Smooth muscle cell of the brain vasculature (primary cell): Measurements from ENCODE around the gene CYB5A.
"Not testable (repeated sequence)": the region's sequence is repeated elsewhere in the genome, so short reads cannot be mapped to it uniquely, and the experiment has no call there.

ENCODE experiments used
- DNase-seq: peaks from one replicate; pipeline ENCODE4 v3.0.0-alpha.2; 2012; ENCODE audit warnings: low read depth, low spot score

Gene CYB5A

DNA sequence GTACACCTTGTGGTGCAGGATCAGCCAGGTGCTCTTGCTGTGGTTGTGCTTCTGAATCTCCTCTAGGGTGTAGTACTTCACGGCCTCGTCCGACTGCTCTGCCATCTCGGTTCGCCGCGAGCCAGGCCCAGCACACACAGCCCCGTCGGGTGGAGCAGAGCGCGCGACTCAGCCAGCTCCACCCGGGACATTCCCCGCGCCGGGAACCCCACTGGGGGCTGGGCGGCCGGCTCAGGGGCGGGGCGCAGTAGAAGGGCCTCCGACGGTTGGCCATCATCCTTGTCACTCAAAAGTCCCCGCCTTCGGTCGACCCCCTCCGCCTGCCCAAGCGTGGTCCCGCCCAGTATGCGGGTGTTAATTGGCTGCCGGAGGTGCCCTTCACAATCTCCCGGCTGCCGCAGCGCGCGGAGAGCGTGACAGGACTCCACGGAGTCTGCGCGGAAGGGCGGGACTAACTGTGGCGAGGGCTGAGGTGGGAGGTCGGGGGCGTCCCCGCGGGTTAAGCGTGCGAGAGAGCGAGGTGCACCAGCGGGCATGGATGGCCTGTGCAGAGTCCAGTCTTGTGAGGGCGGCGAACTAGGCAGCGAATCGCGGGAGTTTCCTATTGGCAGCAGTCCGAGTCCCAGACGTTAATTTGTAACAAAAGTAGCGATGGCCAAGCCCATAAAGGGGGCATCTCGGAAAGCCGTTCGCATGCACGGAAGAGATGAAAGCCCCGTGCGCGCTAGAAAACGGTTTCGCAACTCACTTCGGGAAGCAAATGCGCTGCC is at the start of gene CYB5A:
Gene CYB5A (minus strand): TSS at position 193 of the 770 bp plus-strand sequence. CDS start 88 bp downstream, at position 105.
- peak; percentile 86 for DNase-seq

DNA sequence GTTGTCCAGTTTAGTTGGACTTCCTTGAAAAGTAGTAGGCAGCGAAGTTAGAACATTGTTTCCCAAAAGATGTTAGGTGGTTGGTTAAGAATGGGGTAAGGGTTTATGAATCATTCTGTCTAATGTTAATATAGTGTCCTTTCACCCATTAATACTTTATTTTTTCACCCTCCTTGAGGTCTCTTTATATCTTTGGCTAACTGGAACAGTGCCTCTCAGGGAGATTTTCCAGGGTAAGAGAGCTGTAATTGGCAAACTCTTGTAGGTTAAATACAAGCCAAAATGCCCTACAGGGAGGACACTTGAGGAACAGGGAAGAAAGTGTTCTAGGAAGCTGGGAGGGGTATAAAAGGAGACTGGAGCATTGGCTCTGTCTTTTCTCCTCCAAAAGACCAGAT is 46.1 kb upstream of the CYB5A start:
- no peak for DNase-seq

GRCh38 chr18:74337155-74337911 is 45.6 kb upstream of the CYB5A start:
- no peak for DNase-seq

- no peak for DNase-seq
These were observed 44.9 kb upstream of the CYB5A start for GRCh38 chr18:74336656-74337055.

GRCh38 chr18:74334242-74334893 is 42.6 kb upstream of the CYB5A start:
- no peak for DNase-seq

- DNase-seq = no peak
These were observed 41.3 kb upstream of the CYB5A start for GRCh38 chr18:74333091-74333490.

- no peak for DNase-seq
These were observed 39.6 kb upstream of the CYB5A start for GRCh38 chr18:74331404-74331803.

DNA sequence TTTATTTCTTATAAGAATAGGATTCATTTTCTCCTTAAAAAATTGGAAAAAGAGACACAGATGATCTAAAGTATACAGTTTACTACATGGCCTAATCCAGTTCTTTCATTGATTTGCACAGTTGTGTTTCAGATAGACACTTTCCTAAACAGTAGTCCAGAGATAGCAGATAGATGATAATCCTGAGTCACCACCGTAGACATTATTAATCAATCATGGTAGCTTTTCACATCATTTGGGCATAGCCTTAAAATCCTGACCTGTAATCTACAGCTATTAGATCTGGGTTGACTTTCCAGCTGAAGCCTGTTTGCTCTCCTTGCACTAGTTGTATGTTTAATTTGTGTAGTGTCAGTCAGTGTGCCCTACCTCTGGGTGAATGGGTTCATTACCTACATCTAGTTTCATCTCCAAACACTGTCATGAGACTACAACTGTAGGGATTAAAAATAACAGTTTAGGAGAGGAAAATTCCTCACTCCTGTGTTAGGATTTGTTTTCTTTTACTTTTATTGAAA is 38.0 kb upstream of the CYB5A start:
- DNase-seq = no peak

DNA sequence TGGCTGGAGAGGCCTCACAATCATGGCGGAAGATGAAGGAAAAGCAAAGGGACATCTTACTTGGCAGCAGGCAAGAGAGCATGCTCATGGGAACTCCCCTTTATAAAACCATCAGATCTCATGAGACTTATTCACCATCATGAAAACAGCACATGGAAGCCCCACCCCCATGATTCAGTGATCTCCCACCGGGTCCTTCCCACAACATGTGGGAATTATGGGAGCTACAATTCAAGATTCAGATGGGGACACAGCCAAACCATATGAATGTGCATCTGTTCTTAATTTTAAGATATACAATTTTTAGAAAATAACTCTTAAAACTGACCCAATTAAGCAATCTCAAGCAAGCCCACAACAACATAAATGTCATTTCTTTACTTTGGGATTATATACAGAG is 36.4 kb upstream of the CYB5A start:
- no peak for DNase-seq

- DNase-seq = not testable (repeated sequence)
These were observed 35.0 kb upstream of the CYB5A start for GRCh38 chr18:74326791-74327190.

DNA sequence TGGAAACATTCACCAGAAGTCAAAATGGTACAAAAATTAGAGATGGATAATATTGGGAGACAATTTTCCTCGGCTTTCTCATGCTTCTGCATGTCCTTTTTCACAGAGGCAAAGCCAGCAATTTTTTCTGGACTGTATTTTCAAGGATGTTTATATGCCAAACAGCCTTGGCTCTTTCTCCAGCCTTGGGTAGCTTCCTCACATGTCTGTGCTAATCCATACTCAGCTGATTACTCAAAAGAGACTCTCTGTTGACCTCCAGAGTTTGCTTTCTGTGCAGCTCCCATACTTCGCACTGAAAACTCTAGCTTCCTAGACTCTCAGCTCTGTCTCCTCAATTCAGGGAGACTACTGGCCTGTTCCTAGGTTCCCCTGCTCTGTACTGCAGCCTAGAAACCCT is 34.5 kb upstream of the CYB5A start:
- DNase-seq = no peak

DNA sequence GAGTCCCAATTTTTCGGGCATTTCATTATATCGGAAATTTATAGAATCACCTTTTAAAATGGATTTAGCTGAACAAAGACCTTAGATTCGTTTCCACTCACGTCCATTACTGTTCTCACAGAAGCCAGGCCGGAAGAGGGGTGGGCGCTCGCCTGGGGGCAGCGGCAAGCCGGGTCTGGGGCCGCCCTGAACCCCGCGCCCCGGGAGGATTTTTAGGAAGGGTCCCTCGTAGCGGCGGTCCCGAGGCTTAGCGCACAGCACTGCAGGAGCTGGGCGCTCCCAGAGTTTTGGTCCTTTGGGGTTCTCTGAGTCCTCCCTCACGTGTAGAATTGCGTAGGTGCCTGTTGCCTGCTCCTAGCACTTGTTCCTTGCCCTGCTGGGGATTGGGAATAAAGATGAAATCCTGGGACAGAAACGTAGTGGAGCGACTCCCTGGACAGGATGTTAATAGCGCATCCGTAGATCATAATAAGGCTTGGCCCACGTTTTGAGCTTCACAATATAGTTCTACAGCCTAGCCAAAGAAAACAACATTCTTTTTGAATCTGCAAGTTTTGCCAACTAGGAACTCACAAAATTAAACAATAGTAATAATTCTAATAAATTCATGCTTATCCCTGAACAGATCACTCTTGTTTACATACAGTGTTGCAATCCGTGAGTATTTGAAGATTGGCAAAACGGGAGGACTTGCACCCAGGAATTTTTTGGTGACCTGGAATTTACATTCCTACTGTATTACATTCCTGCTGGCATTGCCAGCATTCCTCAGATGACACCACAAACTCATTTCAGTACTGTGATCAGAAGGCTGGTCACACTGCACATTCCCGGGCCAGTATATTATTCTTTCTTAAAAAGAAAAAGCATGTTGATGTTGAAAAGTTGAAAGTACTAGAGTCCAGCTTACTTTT is 24.8 kb upstream of the CYB5A start:
- no peak for DNase-seq

DNA sequence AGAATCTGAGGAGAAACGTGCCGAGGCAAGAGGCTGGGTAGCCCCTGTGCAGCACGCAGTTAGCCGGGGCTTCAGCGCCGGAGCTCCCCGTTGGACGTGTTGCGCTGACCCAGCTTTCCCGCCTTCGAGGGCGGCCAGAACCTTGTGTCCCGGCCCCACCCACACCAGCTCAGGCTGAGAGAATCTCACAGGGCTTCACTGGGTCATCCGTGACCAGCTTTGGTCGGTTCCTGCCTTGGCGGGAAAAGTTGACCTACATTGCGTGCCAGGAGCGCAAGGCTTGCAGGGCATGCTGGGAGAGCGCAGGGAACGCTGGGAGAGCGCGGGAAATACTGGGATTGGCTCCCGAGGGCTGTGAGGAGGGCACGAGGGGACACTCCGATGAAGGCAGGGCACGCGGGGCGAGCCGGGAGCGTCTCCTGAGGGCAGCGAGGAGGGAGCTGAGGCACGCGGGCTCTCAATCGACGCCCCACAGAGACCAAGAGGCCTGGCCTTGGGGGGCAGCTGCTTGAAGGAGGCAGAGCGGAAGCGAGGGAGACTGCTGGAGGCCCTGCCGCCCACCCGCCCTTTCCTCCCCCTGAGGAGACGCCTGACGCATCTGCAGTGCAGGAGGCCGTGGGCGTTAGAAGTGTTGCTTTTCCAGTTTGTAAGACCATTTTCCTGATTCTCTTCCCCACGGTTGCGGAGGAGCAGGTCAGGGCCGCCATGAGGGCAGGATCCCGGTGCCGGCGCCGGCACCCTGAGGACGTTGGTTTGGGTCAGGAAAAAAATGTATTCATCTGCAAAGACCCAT is 23.9 kb upstream of the CYB5A start, which contains the start of gene C18orf63:
Gene C18orf63 (plus strand): TSS at position 376 of the 793 bp plus-strand sequence. CDS start 2,027 bp downstream, outside the sequence.
- no peak for DNase-seq

DNA sequence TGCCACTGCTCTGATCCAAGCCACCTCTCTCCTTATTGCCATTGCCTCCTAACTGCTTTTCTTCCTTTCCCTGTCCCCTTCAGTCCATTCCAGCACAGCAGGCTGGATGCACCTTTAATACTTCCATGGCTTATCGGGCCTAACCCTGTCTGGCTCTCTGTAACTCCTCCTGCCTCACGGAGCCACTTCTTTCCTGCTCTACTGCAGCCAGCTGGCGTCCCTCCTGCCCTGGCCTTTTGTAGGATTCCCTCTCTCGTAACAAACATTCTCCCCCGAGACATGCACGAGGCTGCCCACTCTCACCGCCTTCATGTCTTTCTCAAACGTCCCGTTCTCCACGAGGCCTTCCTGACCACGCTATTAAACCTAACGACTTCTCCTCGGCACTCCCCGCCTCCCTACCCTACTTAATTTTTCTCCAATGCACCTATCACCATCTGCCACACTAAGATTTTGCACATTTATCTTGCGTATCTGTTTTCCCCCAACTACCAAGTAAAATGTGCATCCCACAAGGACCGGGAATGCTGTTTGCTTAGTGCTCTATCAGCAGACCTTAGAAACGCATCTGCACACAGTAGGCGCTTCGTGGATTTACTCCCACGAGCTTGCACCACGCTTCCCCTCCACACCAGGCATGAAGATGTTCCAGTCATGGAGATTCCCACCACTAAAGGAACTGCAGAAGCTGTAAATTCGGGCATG is 23.1 kb upstream of the CYB5A start:
- no peak for DNase-seq

GRCh38 chr18:74311000-74311399 is 19.2 kb upstream of the CYB5A start:
- no peak for DNase-seq

GRCh38 chr18:74310411-74310810 is 18.6 kb upstream of the CYB5A start:
- no peak for DNase-seq

DNA sequence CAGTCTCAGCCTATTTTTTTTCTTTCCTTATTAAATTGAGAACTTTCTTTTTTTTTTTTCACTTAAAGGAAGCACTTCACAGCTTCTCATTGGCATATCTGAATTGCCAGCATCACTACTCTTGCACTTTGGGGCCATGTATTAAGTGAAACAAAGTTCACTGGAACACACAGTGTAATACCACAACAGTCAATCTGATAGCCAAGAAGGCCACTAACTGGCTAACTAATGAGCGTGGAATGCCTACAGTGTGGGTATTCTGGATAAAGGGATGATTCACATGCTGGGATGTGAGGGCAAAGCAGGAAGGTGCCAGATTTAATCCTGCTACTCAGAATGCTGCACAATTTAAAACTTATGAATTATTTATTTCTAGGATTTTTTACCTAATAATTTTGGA is 12.2 kb upstream of the CYB5A start:
- DNase-seq = no peak

- DNase-seq = no peak
These were observed 11.5 kb upstream of the CYB5A start for GRCh38 chr18:74303306-74303705.

DNA sequence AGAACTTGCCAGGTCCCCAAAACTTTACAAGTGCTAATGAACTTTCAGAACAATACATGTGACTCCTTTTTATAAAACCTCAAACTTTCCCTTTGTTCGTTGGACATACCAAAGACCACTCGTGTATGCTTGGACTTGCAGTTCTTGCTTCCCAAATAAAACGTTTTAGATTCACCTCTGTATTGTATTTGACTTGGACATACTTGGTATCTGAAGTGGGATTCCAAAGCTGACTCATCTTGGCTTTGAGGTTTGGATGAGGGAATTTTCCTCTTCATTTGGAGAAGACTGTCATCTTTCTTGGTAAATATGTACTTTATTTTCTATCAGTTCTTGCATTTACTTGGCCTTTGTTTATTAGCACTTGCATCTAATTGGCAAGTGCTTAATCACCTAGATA is 8.0 kb upstream of the CYB5A start:
- no peak for DNase-seq

GRCh38 chr18:74299162-74299561 is 7.4 kb upstream of the CYB5A start:
- no peak for DNase-seq
